DMS153 treated with DMSO at 0.1 percent for 48 hours (cell line): ENCODE measurements around the gene ZKSCAN2.

Experiments used
- DNase-seq: peaks from one replicate; lab custom pipeline; 2025; ENCODE audit not compliant: unreplicated experiment; lab: John Stamatoyannopoulos, UW

The ZKSCAN2 gene

DNA sequence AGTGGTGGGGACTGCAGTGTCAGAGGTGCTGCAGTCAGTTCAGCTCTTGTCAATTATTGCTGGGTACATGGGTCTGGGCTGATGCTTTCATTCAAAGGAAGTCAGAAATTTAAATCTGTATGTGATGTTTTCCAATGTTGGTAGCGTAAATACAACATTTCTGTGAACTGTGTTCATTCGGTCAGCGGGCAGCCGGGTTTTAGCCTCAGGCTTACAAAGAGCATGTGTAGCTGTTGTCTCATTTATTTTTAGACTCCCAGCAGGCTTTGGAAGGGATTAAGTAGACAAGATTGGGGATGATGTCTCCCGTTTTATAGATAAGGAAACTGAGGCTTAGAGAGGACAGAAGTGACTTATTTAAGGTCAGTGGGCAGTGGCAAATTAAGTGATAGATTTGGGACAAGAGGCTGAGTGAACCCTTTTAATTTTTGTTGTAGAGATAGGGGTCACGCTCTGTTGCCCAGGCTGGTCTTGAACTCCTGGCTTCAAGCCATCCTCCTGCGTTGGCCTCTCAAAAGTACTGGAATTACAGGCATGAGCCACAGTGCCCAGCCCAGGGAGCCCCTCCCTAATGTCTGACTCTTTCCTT is 32.8 kb downstream of the ZKSCAN2 start:
- no peak for DNase-seq

DNA sequence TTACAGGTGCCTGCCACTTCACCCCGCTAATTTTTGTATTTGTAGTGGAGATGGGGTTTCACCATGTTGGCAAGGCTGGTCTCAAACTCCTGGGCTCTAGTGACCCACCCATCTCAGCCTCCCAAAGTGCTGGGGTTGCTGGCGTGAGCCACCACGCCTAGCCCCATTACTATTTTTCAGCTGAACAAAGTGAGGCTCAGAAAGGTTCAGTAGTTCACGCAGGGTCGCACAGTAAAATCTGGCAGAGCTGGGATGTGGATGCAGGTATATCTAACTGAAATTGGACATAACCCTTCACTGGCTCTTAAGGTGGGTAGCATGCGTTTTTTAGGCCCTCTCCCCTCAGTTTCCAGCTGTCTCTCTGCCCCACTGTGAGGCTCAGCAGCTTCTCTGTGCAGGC is 33.7 kb downstream of the ZKSCAN2 start:
- DNase-seq: no peak

DNA sequence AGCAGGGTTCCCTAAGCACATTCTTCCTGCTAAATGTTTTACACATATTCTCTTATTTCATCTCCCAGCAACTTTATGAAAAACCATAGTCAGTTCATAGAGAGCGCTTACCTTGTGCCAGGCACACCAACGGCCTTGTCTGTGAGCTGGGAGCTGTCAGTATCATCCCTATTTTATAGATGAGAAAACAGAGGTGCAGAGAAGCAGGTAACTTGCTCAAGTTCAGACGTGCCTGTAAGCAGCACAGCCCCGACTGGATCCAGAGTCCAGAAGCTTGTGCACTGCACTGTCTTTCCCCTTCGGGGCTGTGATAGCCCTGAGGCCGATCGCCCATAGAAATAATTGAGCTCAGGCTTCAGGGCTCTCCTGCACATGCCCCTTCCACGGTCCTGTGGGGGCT is 34.7 kb downstream of the ZKSCAN2 start:
- no peak for DNase-seq

DNA sequence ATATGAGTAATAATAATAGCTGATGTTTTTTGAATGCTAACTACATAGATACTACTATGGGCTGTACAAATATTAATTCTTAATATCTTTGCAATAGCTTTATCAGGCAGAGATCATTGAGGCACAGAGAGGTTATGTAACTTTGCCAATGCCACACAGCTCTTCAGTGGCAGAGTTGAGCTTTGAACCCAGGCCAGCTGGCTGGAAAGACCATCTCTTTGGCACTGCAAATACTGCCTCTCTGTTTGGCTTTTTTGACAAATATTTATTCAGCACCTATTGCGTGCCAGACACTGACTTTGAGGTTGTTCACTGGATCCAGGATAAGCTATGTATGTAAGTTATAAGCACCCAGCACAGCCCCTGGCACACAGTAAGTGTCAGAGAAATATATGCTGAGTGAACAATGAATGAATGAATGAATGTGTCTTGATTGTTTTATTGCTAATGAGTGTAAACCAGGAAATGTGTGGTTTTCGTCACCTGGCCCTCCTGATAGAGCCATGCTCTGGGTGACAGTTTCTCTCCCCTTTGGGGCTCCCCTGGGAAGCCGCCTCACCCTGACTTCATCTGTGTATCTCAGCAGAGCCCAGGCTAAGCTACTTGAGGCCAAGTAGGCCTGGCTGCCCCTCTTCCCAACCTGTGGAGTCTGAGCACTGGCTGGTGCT is 38.4 kb downstream of the ZKSCAN2 start:
- no peak for DNase-seq

DNA sequence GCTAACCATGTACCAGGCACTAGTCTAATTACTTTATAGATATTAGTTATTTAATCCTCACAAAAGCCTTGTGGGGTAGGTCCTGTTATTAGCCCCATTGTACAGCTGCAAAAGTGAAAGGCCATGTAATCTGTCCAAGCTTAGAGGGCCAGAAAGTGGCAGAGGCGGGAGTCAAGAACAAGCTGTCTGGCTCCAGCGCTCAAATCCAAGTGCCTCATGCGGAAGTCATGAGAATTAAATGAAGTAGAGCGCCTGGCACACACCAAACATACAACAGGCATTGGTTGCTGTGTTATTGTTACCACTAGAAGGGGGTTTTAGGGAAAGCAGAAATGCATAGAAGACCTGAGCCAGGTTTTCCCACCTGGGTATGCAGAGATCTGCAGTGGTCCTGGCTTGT is 39.7 kb downstream of the ZKSCAN2 start:
- DNase-seq: no peak

DNA sequence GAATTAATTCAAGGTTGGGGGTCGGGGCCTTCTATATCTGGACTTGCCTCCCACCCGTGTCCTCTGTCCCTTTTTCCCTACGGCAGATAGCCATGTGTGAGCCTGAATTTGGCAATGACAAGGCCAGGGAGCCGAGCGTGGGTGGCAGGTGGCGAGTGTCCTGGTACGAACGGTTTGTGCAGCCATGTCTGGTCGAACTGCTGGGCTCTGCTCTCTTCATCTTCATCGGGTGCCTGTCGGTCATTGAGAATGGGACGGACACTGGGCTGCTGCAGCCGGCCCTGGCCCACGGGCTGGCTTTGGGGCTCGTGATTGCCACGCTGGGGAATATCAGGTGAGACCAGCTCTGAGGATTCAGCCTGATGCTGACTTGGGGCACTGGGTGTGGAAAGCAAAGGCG is 40.5 kb downstream of the ZKSCAN2 start:
- DNase-seq: no peak

DNA sequence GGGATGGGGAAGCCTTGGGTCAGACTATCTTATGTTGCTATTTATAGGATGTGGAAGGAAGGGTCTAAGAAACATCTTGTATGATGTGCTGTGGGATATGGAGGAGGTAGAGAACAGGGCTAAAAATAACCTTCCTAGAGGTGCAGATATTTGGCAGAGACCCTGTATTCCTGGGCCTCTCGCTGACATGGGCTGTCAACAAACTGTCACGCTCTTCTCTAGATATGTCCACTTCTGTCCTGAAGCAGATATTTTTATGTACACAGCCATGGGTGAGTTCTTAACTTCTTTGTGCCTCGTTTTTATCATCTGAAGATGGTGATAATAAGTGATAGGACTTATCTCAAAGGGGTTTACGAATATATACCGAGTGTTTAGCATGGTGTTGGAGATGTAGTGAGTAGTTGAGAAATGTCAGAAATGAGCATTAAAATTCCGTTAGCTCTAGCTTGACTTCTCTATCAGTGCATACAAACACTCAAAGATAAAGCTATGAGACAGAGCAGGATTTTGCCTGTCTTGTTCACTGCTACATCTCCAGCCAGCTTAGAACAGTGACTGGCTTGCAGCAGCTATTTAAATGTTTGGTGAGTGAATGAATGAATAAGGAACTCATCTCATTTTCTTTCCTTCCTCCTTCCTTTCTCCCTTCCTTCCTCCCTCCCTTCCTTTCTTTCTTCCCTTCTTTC is 43.8 kb downstream of the ZKSCAN2 start:
- no peak for DNase-seq

DNA sequence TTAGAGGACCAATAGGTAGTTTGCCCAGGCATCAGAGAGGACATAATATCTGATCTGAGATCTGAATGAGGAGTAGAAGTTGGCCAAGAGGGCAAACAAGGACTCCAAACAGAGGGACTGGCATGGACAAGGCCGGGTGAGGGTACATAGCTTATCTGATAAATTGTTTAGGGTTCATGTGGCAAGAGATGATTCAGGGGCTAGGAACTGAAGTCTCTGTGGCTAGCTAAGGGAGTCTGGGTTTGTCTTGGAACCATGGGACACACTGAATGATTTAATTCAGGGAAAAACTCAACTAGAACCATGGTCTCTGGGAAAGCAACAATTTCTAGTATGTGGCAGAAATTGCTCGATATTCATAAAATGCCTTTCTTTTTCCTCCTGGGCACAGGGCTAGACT is 45.0 kb downstream of the ZKSCAN2 start:
- DNase-seq: no peak

DNA sequence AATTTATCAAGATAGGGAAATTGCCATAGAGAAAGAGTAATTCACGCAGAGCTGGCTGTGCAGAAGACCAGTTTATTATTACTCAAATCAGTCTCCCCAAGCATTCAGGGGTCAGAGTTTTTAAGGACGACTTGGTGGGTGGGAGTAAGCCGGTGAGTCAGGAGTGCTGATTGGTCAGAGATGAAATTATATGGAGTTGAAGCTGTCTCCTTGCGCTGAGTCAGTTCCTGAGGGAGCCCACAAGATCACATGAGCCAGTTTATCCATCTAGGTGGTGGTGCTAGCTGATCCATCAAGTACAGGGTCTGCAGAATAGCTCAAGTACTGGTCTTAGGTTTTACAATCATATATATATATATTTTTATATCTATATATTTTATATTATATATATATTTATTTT is 46.9 kb downstream of the ZKSCAN2 start:
- no peak for DNase-seq

DNA sequence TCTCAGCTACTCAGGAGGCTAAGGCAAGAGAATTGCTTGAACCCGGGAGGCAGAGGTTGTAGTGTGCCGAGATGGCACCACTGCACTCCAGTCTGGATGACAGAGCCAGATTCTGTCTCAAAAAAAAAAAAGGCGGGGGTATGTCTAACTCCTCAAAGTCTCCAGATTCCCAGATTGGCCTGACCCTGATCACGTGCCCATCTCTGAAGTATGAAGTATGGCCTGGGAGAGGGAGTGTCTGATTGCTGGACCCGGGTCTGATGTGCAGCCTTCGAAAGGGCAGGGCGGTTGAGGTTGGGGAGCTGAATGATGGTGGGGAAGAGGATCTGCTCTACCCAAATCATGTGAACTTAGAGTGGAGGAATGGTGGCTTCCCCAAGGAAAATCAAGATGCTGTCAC is 58.2 kb downstream of the ZKSCAN2 start:
- DNase-seq: no peak

DNA sequence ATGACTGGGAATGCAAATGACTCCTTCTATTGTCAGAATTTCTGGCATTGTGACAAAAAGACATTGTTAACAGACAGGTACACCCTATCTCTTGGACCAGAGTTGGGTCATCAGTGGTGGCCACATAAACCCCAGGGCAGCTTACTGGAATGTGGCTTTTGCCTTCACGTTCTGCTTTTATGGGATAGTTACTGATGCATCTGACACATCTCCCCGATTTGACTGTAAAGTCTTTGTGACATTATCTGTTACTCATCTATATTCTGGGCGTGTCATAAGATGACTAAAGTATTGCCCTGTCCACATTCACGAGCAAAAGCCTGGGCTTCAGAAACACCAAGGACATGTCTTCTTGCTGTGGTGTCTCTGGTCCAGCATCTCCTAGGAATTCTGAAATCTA is 59.6 kb downstream of the ZKSCAN2 start:
- no peak for DNase-seq

DNA sequence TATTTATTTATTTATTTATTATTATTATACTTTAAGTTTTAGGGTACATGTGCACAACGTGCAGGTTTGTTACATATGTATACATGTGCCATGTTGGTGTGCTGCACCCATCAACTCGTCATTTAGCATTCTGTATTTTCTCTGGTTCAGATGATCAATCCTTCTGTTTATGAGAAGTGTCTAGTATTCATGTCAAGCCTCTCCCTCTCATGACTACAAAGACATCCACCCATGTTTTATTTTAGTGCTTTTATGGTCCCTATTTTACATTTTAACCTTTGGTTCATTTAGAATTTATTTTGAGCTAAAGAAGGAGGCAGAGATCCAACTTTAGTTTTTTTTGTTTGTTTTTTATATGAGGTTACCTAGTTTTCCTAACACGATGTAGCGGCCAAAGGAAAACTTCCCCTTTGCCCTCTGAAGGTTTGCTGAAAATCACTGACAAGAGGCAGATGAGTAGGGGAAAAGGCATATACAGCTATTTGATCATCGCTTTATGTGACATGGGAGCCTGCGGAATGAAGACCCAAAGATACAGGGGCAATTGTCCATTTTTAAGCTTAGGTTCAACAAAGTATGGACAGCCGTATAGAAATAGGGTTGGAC is 63.3 kb downstream of the ZKSCAN2 start:
- DNase-seq: no peak

DNA sequence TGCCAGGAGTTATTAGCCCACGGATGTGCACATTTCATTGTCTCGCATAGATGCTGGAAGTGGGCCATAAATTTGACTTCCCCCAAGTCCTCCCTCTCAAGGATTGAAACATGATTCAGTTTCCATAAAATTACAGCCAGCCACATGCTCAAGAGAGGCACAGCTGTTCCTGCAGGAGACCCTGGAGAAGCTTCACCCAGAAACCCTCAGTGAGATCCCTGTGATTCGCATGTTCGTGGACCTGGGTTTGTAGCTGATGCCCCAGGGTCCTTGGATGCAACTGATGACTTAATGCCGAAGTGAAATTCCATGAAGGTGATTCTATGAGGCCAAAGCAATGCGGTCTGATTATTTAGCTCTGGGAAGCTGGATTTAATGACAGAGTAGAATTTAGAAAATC is 65.5 kb downstream of the ZKSCAN2 start:
- DNase-seq: no peak

DNA sequence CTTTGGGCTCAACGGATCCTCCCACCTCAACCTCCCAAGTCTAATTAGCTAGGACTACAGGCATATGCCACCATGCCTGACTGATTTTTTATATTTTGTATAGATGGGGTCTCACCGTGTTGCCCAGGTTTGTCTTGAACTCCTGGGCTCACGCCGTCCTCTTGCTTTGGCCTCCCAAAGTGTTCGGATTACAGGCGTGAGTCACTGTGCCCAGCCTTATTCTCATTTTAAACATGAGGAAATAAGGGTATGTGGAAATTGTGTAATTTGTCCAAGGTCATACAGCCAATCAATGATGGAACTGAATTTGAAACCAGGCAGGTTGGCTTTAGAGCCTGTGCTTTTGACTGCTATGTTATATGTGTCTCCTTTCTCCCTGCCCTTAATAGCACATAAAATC is 68.3 kb downstream of the ZKSCAN2 start:
- no peak for DNase-seq

DNA sequence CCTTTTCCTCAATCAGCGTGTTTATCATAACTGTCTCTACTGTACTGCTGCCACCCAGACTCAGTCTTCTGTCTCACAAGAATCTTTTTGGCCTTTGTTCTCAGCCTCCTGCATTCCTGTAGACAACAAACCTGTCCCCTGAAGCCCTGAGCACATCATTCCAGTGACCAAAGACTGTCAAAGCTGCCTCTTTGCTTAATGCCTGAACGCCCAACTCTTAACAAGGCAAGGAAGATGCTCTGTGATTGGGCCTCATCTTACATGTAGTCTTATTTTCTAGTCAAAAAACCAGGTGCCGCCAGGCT is 70.2 kb downstream of the ZKSCAN2 start:
- no peak for DNase-seq
